ENCODE measurements around the gene WIZ. TPM values are rescaled to one million over a fixed set of nuclear protein-coding genes. Genes with fewer than 3 reads are reported as not detected.

The WIZ gene
- total and polyA plus RNA-seq, 2 of the 8 experiments (the other 6 are each of a cell fraction or from before 2014, with no cell fraction given) = 12.5 to 33.2 TPM

GRCh38 chr19:15432629-15433518 is 16.9 kb downstream of the WIZ start (continued):
- TF ChIP-seq, protein P1, sequence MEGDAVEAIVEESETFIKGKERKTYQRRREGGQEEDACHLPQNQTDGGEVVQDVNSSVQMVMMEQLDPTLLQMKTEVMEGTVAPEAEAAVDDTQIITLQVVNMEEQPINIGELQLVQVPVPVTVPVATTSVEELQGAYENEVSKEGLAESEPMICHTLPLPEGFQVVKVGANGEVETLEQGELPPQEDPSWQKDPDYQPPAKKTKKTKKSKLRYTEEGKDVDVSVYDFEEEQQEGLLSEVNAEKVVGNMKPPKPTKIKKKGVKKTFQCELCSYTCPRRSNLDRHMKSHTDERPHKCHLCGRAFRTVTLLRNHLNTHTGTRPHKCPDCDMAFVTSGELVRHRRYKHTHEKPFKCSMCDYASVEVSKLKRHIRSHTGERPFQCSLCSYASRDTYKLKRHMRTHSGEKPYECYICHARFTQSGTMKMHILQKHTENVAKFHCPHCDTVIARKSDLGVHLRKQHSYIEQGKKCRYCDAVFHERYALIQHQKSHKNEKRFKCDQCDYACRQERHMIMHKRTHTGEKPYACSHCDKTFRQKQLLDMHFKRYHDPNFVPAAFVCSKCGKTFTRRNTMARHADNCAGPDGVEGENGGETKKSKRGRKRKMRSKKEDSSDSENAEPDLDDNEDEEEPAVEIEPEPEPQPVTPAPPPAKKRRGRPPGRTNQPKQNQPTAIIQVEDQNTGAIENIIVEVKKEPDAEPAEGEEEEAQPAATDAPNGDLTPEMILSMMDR (IDR thresholded peaks at IDR 0.05; ENCODE audit: control extremely low read depth in 1 of 3, insufficient read depth in 1 of 3, low read depth in 1 of 3, low read length in 3 of 3) = no peak
- 0 out of 2 replicates have a peak, but pooled peaks have one; percentile 11 for TF ChIP-seq KDM5A (IDR thresholded peaks at IDR 0.05; ENCODE audit: low read length)
- TF ChIP-seq SUZ12 (IDR thresholded peaks at IDR 0.05; ENCODE audit: low read length) = no peak
- TF ChIP-seq POLR2AphosphoS5 (IDR thresholded peaks at IDR 0.05; ENCODE audit: low read depth, low read length) = peak; percentile 12; the same call in 1 of the 2 replicates
- peak; percentile 84 for TF ChIP-seq TAF1 (IDR thresholded peaks at IDR 0.05; ENCODE audit: low read depth, low read length)
- no peak for TF ChIP-seq HDAC6 (IDR thresholded peaks at IDR 0.05; ENCODE audit: low read depth, low read length)
- no peak for TF ChIP-seq NANOG (IDR thresholded peaks at IDR 0.05; ENCODE audit: insufficient read depth, low read depth, low read length, poor library complexity, severe bottlenecking)
- 0 out of 2 replicates have a peak, but pooled peaks have one; percentile 36 for TF ChIP-seq CREB1 (IDR thresholded peaks at IDR 0.05)

Measured in H1 (cell line).